ENCODE results near the gene TMEM217.

DNA sequence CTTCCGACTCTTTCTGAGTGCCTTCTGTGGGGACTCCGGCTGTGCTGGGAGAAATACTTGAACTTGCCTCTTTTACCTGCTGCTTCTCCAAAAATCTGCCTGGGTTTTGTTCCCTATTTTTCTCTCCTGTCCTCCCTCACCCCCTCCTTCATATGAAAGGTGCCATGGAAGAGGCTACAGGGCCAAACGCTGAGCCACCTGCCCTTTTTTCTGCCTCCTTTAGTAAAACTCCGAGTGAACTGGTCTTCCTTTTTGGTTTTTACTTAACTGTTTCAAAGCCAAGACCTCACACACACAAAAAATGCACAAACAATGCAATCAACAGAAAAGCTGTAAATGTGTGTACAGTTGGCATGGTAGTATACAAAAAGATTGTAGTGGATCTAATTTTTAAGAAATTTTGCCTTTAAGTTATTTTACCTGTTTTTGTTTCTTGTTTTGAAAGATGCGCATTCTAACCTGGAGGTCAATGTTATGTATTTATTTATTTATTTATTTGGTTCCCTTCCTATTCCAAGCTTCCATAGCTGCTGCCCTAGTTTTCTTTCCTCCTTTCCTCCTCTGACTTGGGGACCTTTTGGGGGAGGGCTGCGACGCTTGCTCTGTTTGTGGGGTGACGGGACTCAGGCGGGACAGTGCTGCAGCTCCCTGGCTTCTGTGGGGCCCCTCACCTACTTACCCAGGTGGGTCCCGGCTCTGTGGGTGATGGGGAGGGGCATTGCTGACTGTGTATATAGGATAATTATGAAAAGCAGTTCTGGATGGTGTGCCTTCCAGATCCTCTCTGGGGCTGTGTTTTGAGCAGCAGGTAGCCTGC lies 83.2 kb downstream of the TMEM217 start:
- TF ChIP-seq, protein P1, sequence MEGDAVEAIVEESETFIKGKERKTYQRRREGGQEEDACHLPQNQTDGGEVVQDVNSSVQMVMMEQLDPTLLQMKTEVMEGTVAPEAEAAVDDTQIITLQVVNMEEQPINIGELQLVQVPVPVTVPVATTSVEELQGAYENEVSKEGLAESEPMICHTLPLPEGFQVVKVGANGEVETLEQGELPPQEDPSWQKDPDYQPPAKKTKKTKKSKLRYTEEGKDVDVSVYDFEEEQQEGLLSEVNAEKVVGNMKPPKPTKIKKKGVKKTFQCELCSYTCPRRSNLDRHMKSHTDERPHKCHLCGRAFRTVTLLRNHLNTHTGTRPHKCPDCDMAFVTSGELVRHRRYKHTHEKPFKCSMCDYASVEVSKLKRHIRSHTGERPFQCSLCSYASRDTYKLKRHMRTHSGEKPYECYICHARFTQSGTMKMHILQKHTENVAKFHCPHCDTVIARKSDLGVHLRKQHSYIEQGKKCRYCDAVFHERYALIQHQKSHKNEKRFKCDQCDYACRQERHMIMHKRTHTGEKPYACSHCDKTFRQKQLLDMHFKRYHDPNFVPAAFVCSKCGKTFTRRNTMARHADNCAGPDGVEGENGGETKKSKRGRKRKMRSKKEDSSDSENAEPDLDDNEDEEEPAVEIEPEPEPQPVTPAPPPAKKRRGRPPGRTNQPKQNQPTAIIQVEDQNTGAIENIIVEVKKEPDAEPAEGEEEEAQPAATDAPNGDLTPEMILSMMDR (conservative IDR thresholded peaks at IDR 0.05; ENCODE audit: low read depth, low read length) = no peak
- no peak for TF ChIP-seq EZH2 (IDR thresholded peaks at IDR 0.05; ENCODE audit: low read length, unreplicated experiment)
